Transverse colon (tissue), 4 donors: Measurements from ENCODE around the gene IL26.

Experiments used
- POLR2AphosphoS5 ChIP-seq, 3 donors: sonication (generic); formaldehyde crosslinking; IDR thresholded peaks; one replicate each; pipeline ENCODE4 v1.6.1; 2016; ENCODE audit warnings: antibody characterized with exemption in 3 of 3
- TF ChIP-seq, protein P1 (sequence below), 5 experiments: fragments of 200-600 bp in 3 of 5; fragments of 450-650 bp in 2 of 5; sonication (generic) in 3 of 5; IDR thresholded peaks; 1 replicate in 2 of 5; 2 replicates in 3 of 5; pipeline ENCODE4 v1.5.1; 2016 to 2017; ENCODE audit warnings: antibody characterized with exemption in 5 of 5, inconsistent platforms in 3 of 5, mild to moderate bottlenecking in 2 of 5, moderate library complexity in 1 of 5

DNA sequence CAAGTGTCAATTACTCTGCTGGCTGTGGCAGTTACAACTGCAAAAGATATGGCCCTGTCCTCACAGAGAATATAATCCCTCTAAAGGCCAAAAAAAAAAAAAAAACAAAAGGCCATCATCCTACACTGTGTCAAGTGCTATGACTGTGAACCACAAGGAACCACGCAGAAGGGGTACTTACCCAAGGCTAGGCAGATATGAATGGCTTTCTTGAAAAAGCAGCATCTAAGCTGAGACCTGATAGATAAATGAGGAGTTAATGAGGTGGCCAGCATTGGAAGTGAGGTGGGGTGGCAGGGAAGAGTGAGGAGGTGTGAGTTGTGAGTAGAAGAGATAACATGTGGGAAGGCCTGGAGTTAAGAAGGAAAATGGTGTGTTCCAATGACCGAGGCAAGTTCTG is 44.2 kb upstream of the IL26 start:
- TF ChIP-seq, protein P1, sequence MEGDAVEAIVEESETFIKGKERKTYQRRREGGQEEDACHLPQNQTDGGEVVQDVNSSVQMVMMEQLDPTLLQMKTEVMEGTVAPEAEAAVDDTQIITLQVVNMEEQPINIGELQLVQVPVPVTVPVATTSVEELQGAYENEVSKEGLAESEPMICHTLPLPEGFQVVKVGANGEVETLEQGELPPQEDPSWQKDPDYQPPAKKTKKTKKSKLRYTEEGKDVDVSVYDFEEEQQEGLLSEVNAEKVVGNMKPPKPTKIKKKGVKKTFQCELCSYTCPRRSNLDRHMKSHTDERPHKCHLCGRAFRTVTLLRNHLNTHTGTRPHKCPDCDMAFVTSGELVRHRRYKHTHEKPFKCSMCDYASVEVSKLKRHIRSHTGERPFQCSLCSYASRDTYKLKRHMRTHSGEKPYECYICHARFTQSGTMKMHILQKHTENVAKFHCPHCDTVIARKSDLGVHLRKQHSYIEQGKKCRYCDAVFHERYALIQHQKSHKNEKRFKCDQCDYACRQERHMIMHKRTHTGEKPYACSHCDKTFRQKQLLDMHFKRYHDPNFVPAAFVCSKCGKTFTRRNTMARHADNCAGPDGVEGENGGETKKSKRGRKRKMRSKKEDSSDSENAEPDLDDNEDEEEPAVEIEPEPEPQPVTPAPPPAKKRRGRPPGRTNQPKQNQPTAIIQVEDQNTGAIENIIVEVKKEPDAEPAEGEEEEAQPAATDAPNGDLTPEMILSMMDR (IDR thresholded peaks at IDR 0.05), result no peak
- no peak for TF ChIP-seq POLR2AphosphoS5 (IDR thresholded peaks at IDR 0.05)
